Heart right ventricle (tissue), 16 donors: ENCODE data around the gene VAV1. TPM values are rescaled to one million over a fixed set of nuclear protein-coding genes. Genes with fewer than 3 reads are reported as not detected.
A peak's percentile ranks its signal among the peaks of the same experiment; 100 is the strongest.

Experiments used
- ATAC-seq, 8 donors: fragments of 200-7000 bp; cut with Tn5 transposase; one replicate each; pipeline ENCODE4 v1.9.1; 2020; ENCODE audit warnings: mild to moderate bottlenecking in 8 of 8, moderate library complexity in 8 of 8, moderate number of reproducible peaks in 1 of 8
- DNase-seq, 2 donors: peaks; one replicate each; pipeline ENCODE4 v3.0.0-alpha.2; 2020
- H3K27ac ChIP-seq, 10 donors: fragments of 200-600 bp; sonication (generic) in 2 of 10; one replicate each; pipeline versions ENCODE4 v1.5.0 to v1.8.0; 2020 to 2022; ENCODE audit warnings: mild to moderate bottlenecking in 3 of 10
- H3K27me3 ChIP-seq, 7 donors: fragments of 200-600 bp; one replicate each; pipeline ENCODE4 v1.8.0; 2021 to 2022; ENCODE audit warnings: mild to moderate bottlenecking in 2 of 7
- H3K36me3 ChIP-seq, 9 donors: fragments of 200-600 bp; sonication (generic) in 1 of 9; one replicate each; pipeline versions ENCODE4 v1.5.0 to v1.8.0; 2020 to 2022; ENCODE audit warnings: mild to moderate bottlenecking in 2 of 9
- H3K4me1 ChIP-seq, 9 donors: fragments of 200-600 bp; sonication (generic) in 1 of 9; one replicate each; pipeline versions ENCODE4 v1.5.0 to v1.8.0; 2020 to 2022; ENCODE audit warnings: mild to moderate bottlenecking in 4 of 9
- H3K4me3 ChIP-seq, 10 donors: fragments of 200-600 bp; sonication (generic) in 2 of 10; one replicate each; pipeline versions ENCODE4 v1.5.0 to v1.8.0; 2020 to 2022; ENCODE audit warnings: mild to moderate bottlenecking in 7 of 10, moderate library complexity in 2 of 10
- H3K9me3 ChIP-seq, 11 donors: fragments of 200-600 bp in 10 of 11; sonication (generic) in 2 of 11; one replicate each; pipeline versions ENCODE4 v1.5.0 to v1.8.0; 2013 to 2022; ENCODE audit warnings: mild to moderate bottlenecking in 2 of 11, control low read depth in 1 of 11, moderate library complexity in 1 of 11
- WGBS, 2 donors: extraction: QIAGEN DNeasy Blood & Tissue Kit; methylation state at CpG; one replicate each; pipeline ENCODE4 v1.1.7; 2013; ENCODE audit warnings: inconsistent platforms in 1 of 2; 5-methylcytosine and 5-hydroxymethylcytosine counted together
- intact Hi-C, 10 donors: fragments of 100-400 bp; cut with DNase I; formaldehyde crosslinking; loops; one replicate each; pipeline versions ENCODE4 v1.11.1 to v1.14.2; 2022
- polyA plus RNA-seq, 2 donors: library from polyadenylated mRNA; stranded (reverse); fragments of 200-250 nt; gene quantifications; one replicate each; pipeline ENCODE4 v1.2.3, GENCODE V29; 2013
- total RNA-seq, 10 donors: library from RNA; stranded (reverse); fragmentation: NEBNext Ultra II Directional in 3 of 10; extraction: Animal tissue kit (Norgen Biotek cat#: 25700) in 3 of 10; gene quantifications; one replicate each; pipeline versions ENCODE4 v1.2.1 to v1.2.4, GENCODE V29; 2021 to 2023
- TF ChIP-seq, protein P1 (sequence below), 9 donors: fragments of 200-600 bp; sonication (generic) in 2 of 9; IDR thresholded peaks; one replicate each; pipeline versions ENCODE4 v1.5.0 to v1.8.0; 2021 to 2022; ENCODE audit warnings: antibody characterized with exemption in 9 of 9, mild to moderate bottlenecking in 5 of 9, moderate library complexity in 1 of 9
- donor health status: Arrhythmogenic right ventricular cardiomyopathy.
- donor health status: ischemic (EF 13 %, LVEDD 7.1; RV severe dilation, severe dysfunction).
- donor health status: healthy with polysubstance abuse.
- donor health status: DM: no; HTN: yes; CAD: no.
- donor health status: DM: no; HTN: no; CAD: no.
- donor health status: ischemic (EF 25% LVEDD 6.9; RV normal size, moderate dysfunction).
- donor health status: ischemic (EF 25% LVEDD 5.7; RV mildly dilated, moderate dysfunction).
- donor health status: healthy.
- donor health status: DM: yes; HTN: yes; CAD: no.
- donor health status: Ischemic cardiomyopathy.
- donor health status: ischemic (EF 35%, LVEDD 5.7; RV mildly dilated, moderate dysfunction).
- donor health status: nonischemic (EF 11% LVEDD 7.7; RV severe dilation, severe dysfunction).
- donor health status: DM: yes; HTN: yes; CAD: no.
- donor health status: PGD.
- donor health status: ischemic (EF 29% LVEDD 5.4; RV normal size, mild dysfunction).
- donor health status: nonischemic (EF 23%, LVEDD 6.1; RV moderate dilation, normal function).

The VAV1 gene
- total and polyA plus RNA-seq, 12 donors, result 0.45 to 11.0 (median 1.4) TPM

- Histone ChIP-seq H3K27ac (peak overlapping the region in 5 of 10 donors; percentile 2 to 56 (median 19)), H3K27me3 (no peaks in the 10 kb centered on the region), H3K36me3 (peaks cover 0 to 43% (median 36%) of the 10 kb centered on the region in 9 donors), H3K4me3 (peak overlapping the region in 8 of 10 donors; percentile 18 to 51 (median 48)), H3K4me1 (peaks cover 3 to 18% (median 13%) of the 10 kb centered on the region in 9 donors), H3K9me3 (no peaks in the 10 kb centered on the region)
- intact Hi-C loops, result loop anchor here in 2 of 10 donors (2.0 to 10.0 kb wide), 2 partner anchors 15 to 119 kb away; partner anchors contain the start of gene TRIP10 (in 1 of the 2)
- ATAC-seq (peak; percentile 77 to 90 (median 88)), DNase-seq (peak; percentile 68 to 80)
- WGBS, 2 donors, result 3 to 4% methylated on average over 50 of the region's 50 CpGs
- TF ChIP-seq, protein P1, sequence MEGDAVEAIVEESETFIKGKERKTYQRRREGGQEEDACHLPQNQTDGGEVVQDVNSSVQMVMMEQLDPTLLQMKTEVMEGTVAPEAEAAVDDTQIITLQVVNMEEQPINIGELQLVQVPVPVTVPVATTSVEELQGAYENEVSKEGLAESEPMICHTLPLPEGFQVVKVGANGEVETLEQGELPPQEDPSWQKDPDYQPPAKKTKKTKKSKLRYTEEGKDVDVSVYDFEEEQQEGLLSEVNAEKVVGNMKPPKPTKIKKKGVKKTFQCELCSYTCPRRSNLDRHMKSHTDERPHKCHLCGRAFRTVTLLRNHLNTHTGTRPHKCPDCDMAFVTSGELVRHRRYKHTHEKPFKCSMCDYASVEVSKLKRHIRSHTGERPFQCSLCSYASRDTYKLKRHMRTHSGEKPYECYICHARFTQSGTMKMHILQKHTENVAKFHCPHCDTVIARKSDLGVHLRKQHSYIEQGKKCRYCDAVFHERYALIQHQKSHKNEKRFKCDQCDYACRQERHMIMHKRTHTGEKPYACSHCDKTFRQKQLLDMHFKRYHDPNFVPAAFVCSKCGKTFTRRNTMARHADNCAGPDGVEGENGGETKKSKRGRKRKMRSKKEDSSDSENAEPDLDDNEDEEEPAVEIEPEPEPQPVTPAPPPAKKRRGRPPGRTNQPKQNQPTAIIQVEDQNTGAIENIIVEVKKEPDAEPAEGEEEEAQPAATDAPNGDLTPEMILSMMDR (IDR thresholded peaks at IDR 0.05), result peak in 8 of 9 donors; percentile 32 to 71 (median 55)
Observed at GRCh38 chr19:6753178-6754031, 19.1 kb upstream of the VAV1 start.

DNA sequence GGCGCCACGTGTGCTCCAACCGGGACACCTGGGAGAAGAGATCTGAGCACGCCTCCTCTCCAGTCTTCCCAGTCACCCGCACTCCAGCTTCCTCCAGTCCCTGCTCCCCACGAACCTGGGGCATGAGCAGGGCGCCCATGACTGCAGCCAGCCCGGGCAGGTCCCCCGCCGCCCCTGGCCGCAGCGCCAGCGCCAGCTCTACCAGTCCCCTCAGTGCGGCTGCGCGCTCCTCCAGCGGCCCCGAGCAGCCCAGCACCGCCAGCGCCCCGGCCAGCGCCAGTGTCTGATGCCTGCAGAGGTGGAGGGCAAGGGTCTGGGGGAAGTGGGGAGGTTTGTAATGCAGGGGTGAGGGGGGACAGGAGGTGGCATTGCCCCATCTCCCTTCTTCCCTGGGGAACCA, 18.4 kb upstream of the VAV1 start:
- peak in 3 of 8 donors; percentile 1 to 29 (median 1) for ATAC-seq
- TF ChIP-seq, protein P1 (IDR thresholded peaks at IDR 0.05), result no peak
- Histone ChIP-seq H3K4me1 (peaks cover 3 to 15% (median 12%) of the 10 kb centered on the region in 9 donors), H3K4me3 (no peak overlapping the region), H3K9me3 (no peaks in the 10 kb centered on the region), H3K36me3 (peaks cover 0 to 36% (median 30%) of the 10 kb centered on the region in 9 donors), H3K27me3 (no peaks in the 10 kb centered on the region), H3K27ac (no peak overlapping the region)
- 96% methylated on average over 22 of the region's 22 CpGs for WGBS, 2 donors
- DNase-seq, result no peak
- intact Hi-C loops, result loop anchor here in 1 of 10 donors (10.0 kb wide), 1 partner anchor 119 kb away; no protein-coding TSS in a partner anchor

GRCh38 chr19:6754653-6755463, 17.6 kb upstream of the VAV1 start:
- H3K27me3 ChIP-seq, result no peaks in the 10 kb centered on the region
- TF ChIP-seq, protein P1 (IDR thresholded peaks at IDR 0.05), result no peak
- H3K9me3 ChIP-seq, result no peaks in the 10 kb centered on the region
- no peak for ATAC-seq
- DNase-seq, result no peak
- H3K4me3 ChIP-seq, result no peak overlapping the region
- WGBS, 2 donors, result 90 to 91% methylated on average over 23 of the region's 23 CpGs
- intact Hi-C loops, result loop anchor here in 1 of 10 donors (10.0 kb wide), 1 partner anchor 120 kb away; no protein-coding TSS in a partner anchor
- no peak overlapping the region for H3K27ac ChIP-seq
- H3K36me3 ChIP-seq, result peaks cover 0 to 28% (median 23%) of the 10 kb centered on the region in 9 donors
- peaks cover 3 to 15% (median 12%) of the 10 kb centered on the region in 9 donors for H3K4me1 ChIP-seq

- TF ChIP-seq, protein P1 (IDR thresholded peaks at IDR 0.05), result no peak
- DNase-seq (no peak), ATAC-seq (no peak)
- Histone ChIP-seq H3K4me3 (no peak overlapping the region), H3K27ac (no peak overlapping the region), H3K27me3 (peaks cover 0 to 25% (median 6%) of the 10 kb centered on the region in 7 donors), H3K4me1 (no peaks in the 10 kb centered on the region), H3K36me3 (no peaks in the 10 kb centered on the region), H3K9me3 (no peaks in the 10 kb centered on the region)
- intact Hi-C loops, result loop anchor here in 2 of 10 donors (10.0 kb wide), 1 partner anchor 126 kb away; no protein-coding TSS in a partner anchor
- 92 to 93% methylated on average over 17 of the region's 17 CpGs for WGBS, 2 donors
Observed at GRCh38 chr19:6760606-6761005, 11.9 kb upstream of the VAV1 start.
